SU-DHL-6 (cell line): ENCODE results near the gene IPO9.

Experiments
- H2AFZ ChIP-seq: fragments of 200-600 bp; sonication (generic); 2 replicates; pipeline ENCODE4 v1.6.1; 2014; ENCODE audit warnings: low read depth, mild to moderate bottlenecking, moderate library complexity, mixed read lengths, antibody characterized with exemption, low read length; ENCODE audit not compliant: severe bottlenecking
- H3F3A ChIP-seq: fragments of 200-600 bp; shearing (Covaris generic); 2 replicates; pipeline ENCODE4 v1.6.0; 2016; ENCODE audit warnings: antibody characterized with exemption, mild to moderate bottlenecking; ENCODE audit not compliant: insufficient read depth
- H3K27ac ChIP-seq: fragments of 200-600 bp; sonication (generic); 2 replicates; pipeline ENCODE4 v1.5.1; 2016; ENCODE audit warnings: low read depth, mild to moderate bottlenecking, low read length, moderate library complexity, mixed read lengths
- H3K27me3 ChIP-seq: fragments of 200-600 bp; sonication (generic), shearing (Covaris generic); 2 replicates; pipeline ENCODE4 v1.6.0; 2014; ENCODE audit warnings: mild to moderate bottlenecking, low read length
- H3K36me3 ChIP-seq: fragments of 200-600 bp; sonication (generic); 2 replicates; pipeline ENCODE4 v1.6.1; 2014; ENCODE audit warnings: mild to moderate bottlenecking, low read length, mixed read lengths
- H3K4me2 ChIP-seq: fragments of 300-600, 200-600 bp; shearing (Covaris generic), sonication (generic); 2 replicates; pipeline ENCODE4 v1.6.0; 2014; ENCODE audit warnings: low read length, low read depth, mild to moderate bottlenecking; ENCODE audit not compliant: poor library complexity, severe bottlenecking
- H3K4me3 ChIP-seq: fragments of 200-600 bp; sonication (generic); 2 replicates; pipeline ENCODE4 v1.5.1; 2014; ENCODE audit warnings: antibody characterized with exemption, low read length, mild to moderate bottlenecking, mixed read lengths; ENCODE audit not compliant: insufficient read depth, poor library complexity, severe bottlenecking
- H3K79me2 ChIP-seq: fragments of 200-600 bp; sonication (generic); 2 replicates; pipeline ENCODE4 v1.6.1; 2014; ENCODE audit warnings: mild to moderate bottlenecking, low read length, moderate library complexity; ENCODE audit not compliant: insufficient read depth
- H3K9ac ChIP-seq: fragments of 200-600 bp; sonication (generic); 2 replicates; pipeline ENCODE4 v1.7.0; 2014; ENCODE audit warnings: mild to moderate bottlenecking, low read length
- H3K9me2 ChIP-seq: fragments of 200-600 bp; sonication (generic); replicated peaks from 2 replicates; pipeline ENCODE4 v1.6.1; 2014; ENCODE audit warnings: low read length; ENCODE audit not compliant: insufficient read depth
- H3K9me3 ChIP-seq: fragments of 200-600 bp; sonication (generic); 2 replicates; pipeline ENCODE4 v1.6.1; 2014; ENCODE audit warnings: low read length, mixed read lengths; ENCODE audit not compliant: insufficient read depth
- H4K20me1 ChIP-seq: fragments of 200-600 bp; sonication (generic); 2 replicates; pipeline ENCODE4 v1.6.1; 2014; ENCODE audit warnings: low read depth, mild to moderate bottlenecking, antibody characterized with exemption, low read length, moderate library complexity, mixed read lengths
- EZH2phosphoT487 ChIP-seq: fragments of 200-600 bp; sonication (generic), shearing (Covaris generic); conservative IDR thresholded peaks from 2 replicates; pipeline ENCODE4 v1.6.1; 2018; ENCODE audit warnings: mild to moderate bottlenecking, antibody characterized with exemption, low read length, moderate library complexity, mixed read lengths
- TF ChIP-seq, protein P1 (sequence below): fragments of 200-600 bp; sonication (generic); IDR thresholded peaks from one replicate; pipeline ENCODE4 v1.5.1; 2017; ENCODE audit warnings: antibody characterized with exemption, mild to moderate bottlenecking, low read length, moderate library complexity; ENCODE audit not compliant: insufficient read depth, poor library complexity, severe bottlenecking

IPO9 gene

DNA sequence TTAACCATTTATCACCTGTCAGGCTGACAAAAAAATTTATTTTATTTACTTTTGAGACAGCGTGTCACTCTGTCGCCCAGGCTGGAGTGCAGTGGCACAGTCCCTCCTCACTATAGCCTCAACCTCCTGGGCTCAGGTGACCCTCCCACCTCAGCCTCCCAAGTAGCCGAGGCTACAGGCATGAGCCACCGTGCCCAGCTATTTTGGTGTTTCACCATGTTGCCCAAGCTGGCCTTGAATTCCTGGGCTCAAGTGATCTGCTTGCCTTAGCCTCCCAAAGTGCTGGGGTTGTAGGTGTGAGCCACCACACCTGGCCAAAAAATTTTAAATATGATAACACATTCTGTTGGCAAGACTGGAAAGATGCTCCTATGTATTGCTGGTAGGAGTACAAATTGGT, 11.1 kb downstream of the IPO9 start:
- peaks cover 8% of the 10 kb centered on the region; the same call in 1 of the 2 replicates for H3K36me3 ChIP-seq
- H4K20me1 ChIP-seq = peaks cover 46% of the 10 kb centered on the region
- H3K4me3 ChIP-seq = no peak overlapping the region
- H3K9me3 ChIP-seq = no peaks in the 10 kb centered on the region
- H3K27me3 ChIP-seq = no peaks in the 10 kb centered on the region
- H3F3A ChIP-seq = no peaks in the 10 kb centered on the region; the same call in 1 of the 2 replicates
- no peak overlapping the region for H3K9ac ChIP-seq
- H3K9me2 ChIP-seq = no peaks in the 10 kb centered on the region
- TF ChIP-seq, protein P1, sequence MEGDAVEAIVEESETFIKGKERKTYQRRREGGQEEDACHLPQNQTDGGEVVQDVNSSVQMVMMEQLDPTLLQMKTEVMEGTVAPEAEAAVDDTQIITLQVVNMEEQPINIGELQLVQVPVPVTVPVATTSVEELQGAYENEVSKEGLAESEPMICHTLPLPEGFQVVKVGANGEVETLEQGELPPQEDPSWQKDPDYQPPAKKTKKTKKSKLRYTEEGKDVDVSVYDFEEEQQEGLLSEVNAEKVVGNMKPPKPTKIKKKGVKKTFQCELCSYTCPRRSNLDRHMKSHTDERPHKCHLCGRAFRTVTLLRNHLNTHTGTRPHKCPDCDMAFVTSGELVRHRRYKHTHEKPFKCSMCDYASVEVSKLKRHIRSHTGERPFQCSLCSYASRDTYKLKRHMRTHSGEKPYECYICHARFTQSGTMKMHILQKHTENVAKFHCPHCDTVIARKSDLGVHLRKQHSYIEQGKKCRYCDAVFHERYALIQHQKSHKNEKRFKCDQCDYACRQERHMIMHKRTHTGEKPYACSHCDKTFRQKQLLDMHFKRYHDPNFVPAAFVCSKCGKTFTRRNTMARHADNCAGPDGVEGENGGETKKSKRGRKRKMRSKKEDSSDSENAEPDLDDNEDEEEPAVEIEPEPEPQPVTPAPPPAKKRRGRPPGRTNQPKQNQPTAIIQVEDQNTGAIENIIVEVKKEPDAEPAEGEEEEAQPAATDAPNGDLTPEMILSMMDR = no peak
- TF ChIP-seq EZH2phosphoT487 = no peak
- no peak overlapping the region for H3K4me2 ChIP-seq
- H2AFZ ChIP-seq = no peak overlapping the region
- H3K27ac ChIP-seq = no peak overlapping the region
- H3K79me2 ChIP-seq = peaks cover 100% of the 10 kb centered on the region

- Histone ChIP-seq H3K27me3 (no peaks in the 10 kb centered on the region), H3K36me3 (peaks cover 3% of the 10 kb centered on the region; the same call in 1 of the 2 replicates), H3F3A (no peaks in the 10 kb centered on the region; the same call in 1 of the 2 replicates), H3K27ac (no peak overlapping the region), H3K9ac (no peak overlapping the region), H3K4me2 (no peak overlapping the region), H3K4me3 (no peak overlapping the region), H3K9me2 (no peaks in the 10 kb centered on the region), H3K9me3 (no peaks in the 10 kb centered on the region), H3K79me2 (peaks cover 100% of the 10 kb centered on the region), H4K20me1 (peaks cover 44% of the 10 kb centered on the region), H2AFZ (no peak overlapping the region)
- TF ChIP-seq EZH2phosphoT487 = no peak
- TF ChIP-seq, protein P1 = no peak
These were observed 11.5 kb downstream of the IPO9 start for GRCh38 chr1:201840490-201840889.

DNA sequence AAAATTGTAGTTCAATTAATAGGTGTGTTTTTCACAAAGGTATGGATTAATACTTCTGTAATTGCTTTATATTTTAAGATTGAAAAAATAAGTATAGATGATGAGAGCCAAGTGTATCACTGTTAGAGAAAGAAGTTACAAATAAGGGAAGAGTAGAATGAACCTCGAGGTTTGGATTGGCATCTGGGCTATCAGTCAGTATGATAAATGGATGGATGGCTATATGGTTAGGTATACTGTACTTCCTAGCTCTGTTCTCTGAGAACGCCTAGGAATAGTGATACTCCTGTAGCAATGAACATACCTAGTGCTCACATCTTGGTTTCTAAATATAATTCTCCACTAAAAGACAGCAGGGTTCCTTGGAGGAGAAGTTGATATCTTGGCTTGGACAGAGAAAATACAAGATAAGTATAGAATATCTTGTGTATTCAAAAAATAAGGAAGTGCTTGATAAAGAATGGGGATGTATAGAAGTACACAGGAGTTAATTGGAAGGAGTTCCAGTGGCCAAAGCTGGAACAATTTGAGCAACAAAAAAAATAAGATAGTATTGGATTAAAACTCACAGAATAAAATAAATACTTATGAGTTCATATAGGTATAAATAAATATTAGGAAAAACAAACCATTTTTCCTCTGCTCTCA, 12.4 kb downstream of the IPO9 start:
- Histone ChIP-seq H3K4me3 (no peak overlapping the region), H3K9me2 (no peaks in the 10 kb centered on the region), H4K20me1 (peaks cover 48% of the 10 kb centered on the region), H3K4me2 (no peak overlapping the region), H2AFZ (no peak overlapping the region), H3K9me3 (no peaks in the 10 kb centered on the region), H3K9ac (no peak overlapping the region), H3K27ac (no peak overlapping the region), H3F3A (no peaks in the 10 kb centered on the region; the same call in 1 of the 2 replicates), H3K27me3 (no peaks in the 10 kb centered on the region), H3K36me3 (peaks cover 3% of the 10 kb centered on the region; the same call in 1 of the 2 replicates), H3K79me2 (peaks cover 100% of the 10 kb centered on the region)
- TF ChIP-seq, protein P1 = no peak
- no peak for TF ChIP-seq EZH2phosphoT487
